ENCODE measurements around the gene TTC33.

GRCh38 chr5:40634154-40634553 lies 121.6 kb downstream of the TTC33 start:
- TF ChIP-seq CTCF (IDR thresholded peaks at IDR 0.05) = no peak
- no peak for TF ChIP-seq EZH2 (IDR thresholded peaks at IDR 0.05)
- no peak for TF ChIP-seq EZH2phosphoT487 (IDR thresholded peaks at IDR 0.05)
